ENCODE measurements around the gene CD274. TPM values are rescaled to one million over a fixed set of nuclear protein-coding genes. Genes with fewer than 3 reads are reported as not detected.

CD274 gene
- total RNA-seq, 1 donor from 2014 or later: 2.3 TPM

DNA sequence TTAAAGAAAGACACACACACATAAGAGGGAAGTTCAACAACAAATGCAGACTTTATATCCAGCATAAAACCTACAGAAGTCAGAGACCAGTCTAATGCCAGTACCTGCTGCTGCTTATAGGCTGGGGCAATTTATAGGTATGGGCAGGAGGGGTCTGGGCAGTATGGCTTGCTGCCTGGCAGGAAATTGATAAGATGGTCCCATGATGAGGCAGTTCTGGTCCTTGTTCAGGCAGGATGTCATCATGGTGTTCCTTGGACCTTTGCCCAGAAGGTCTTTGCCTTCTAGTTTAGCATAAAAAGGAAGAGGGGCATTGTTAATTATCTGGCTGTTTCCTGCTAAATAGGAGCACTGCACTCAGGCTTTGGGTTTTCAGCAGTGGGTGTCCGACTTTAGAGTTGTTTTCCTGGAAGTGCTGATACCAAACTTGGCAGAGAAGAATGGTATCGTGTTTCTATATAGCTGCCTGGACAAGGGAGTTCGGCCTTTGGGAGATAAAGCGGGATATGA is 49.6 kb downstream of the CD274 start:
- DNase-seq (ENCODE audit: low spot score): peak; percentile 32

DNA sequence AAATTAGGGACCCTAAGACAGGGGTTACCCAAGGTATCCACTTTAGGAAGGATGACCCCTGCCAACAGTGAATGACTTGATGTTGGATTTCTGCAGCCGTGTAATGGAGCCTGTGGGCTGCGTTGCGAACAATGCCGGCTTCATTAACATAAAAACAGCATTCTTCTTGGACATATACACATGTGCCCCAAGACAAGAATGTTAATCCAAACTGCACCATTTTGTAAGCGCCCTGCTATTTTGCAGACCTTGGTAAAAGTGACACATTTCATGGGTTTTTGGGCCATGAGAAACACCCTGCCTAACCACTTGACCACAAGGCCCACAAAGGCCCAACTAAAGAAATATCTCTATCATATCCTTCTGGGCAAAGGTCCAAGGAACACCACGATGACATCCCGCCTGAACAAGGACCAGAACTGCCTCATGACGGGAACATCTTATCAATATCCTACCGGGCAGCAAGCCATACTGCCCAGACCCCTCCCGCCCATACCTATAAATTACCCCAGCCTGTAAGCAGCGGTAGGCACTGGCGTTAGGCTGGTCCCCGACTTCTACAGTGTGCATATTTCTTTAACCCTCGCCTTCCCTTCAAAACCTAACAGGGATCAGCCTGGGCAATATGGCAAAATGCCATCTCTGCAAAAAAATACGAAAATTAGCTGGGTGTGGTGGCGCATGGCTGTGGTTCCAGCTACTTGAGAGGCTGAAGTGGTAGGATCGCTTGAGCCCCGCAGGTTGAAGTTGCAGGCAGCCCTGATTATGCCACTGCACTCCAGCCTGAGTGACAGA is 50.3 kb downstream of the CD274 start:
- peak; percentile 28 for DNase-seq (ENCODE audit: low spot score)

- DNase-seq (ENCODE audit: low spot score): no peak
Observed at GRCh38 chr9:5502553-5502952, 52.2 kb downstream of the CD274 start.

DNA sequence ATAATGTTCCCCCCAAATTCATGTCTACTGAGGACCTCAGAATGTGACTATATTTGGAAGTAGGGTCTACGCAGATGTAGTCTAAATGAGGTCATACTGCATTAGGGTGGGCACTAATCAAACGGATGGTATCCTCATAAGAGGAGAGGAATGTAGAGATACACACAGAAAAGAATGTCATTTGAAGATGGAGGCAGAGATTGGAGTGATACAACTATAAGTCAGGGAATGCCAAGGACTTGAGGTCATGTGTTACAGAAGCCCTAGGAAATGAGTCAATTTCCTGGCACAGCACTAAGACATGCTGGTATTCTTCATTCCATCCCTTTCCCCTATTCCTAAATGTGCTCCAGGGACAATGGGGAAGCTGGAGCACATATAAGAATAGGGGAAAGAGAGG is 59.2 kb downstream of the CD274 start:
- DNase-seq (ENCODE audit: low spot score): no peak

DNA sequence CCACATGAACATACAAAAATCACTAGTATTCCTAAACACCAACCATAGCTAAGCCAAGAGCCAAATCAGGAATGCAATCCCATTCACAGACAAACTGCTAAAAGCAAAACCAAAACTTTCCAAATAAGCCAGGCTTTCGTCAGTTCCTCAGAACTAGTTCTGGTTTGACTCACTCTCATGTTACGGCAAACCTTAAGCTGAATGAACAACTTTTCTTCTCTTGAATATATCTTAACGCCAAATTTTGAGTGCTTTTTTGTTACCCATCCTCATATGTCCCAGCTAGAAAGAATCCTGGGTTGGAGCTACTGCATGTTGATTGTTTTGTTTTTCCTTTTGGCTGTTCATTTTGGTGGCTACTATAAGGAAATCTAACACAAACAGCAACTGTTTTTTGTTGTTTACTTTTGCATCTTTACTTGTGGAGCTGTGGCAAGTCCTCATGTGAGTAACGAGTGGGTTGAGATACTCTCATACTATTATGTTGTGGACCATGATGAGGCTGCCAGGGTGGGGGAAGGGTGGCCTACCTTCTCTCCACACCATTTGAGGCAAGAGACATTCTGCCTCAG is 60.1 kb downstream of the CD274 start, which contains the start of gene PDCD1LG2:
PDCD1LG2 (plus strand) TSS at position 172 of the 572 bp plus-strand sequence. CDS start 12,016 bp downstream, outside the sequence.
- no peak for DNase-seq (ENCODE audit: low spot score)

DNA sequence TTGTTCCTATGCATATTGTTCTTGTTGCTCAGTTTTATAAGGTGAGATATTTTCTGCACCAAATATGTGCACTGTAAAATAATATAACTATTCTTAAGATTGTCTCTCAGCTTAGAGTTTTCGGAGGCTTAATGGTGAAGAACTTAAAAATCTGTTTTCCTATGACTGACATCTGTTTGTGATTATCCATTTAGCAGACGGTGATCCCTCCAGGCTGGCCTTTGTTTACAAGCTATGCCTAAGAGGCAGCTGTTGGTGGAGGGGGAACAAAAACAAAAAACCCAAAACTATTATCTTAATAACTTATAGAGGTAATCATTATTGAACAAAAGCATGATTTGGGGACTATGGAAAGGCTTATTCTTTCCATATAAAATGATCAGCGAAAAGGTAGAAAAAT is 60.6 kb downstream of the CD274 start:
- no peak for DNase-seq (ENCODE audit: low spot score)

- DNase-seq (ENCODE audit: low spot score): no peak
Observed at GRCh38 chr9:5511476-5511875, 61.1 kb downstream of the CD274 start.

- no peak for DNase-seq (ENCODE audit: low spot score)
Observed at GRCh38 chr9:5511935-5512580, 61.7 kb downstream of the CD274 start.

GRCh38 chr9:5512658-5513452 is 62.5 kb downstream of the CD274 start:
- no peak for DNase-seq (ENCODE audit: low spot score)

- no peak for DNase-seq (ENCODE audit: low spot score)
Observed at GRCh38 chr9:5513966-5514616, 63.7 kb downstream of the CD274 start.

GRCh38 chr9:5514617-5515260 is 64.4 kb downstream of the CD274 start:
- DNase-seq (ENCODE audit: low spot score): no peak

DNA sequence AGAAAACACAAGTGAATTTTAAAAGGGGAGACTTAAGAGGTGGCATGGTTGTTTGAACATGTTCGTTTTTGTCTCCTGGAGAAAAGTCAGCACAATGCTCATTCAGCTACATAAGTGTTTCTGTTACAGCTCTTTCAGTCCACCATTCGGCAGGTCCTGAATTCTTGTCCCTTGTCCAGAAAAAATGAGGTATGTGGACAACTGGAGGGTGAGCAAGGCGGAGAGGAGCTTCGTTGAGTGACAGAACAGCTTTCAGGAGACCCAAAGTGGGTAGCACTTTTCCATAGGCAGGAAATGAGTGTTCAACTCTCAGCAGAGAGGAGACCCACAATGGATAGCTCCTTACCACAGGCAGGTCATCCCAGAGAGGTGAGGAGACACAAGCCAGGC is 64.9 kb downstream of the CD274 start:
- DNase-seq (ENCODE audit: low spot score): no peak

DNA sequence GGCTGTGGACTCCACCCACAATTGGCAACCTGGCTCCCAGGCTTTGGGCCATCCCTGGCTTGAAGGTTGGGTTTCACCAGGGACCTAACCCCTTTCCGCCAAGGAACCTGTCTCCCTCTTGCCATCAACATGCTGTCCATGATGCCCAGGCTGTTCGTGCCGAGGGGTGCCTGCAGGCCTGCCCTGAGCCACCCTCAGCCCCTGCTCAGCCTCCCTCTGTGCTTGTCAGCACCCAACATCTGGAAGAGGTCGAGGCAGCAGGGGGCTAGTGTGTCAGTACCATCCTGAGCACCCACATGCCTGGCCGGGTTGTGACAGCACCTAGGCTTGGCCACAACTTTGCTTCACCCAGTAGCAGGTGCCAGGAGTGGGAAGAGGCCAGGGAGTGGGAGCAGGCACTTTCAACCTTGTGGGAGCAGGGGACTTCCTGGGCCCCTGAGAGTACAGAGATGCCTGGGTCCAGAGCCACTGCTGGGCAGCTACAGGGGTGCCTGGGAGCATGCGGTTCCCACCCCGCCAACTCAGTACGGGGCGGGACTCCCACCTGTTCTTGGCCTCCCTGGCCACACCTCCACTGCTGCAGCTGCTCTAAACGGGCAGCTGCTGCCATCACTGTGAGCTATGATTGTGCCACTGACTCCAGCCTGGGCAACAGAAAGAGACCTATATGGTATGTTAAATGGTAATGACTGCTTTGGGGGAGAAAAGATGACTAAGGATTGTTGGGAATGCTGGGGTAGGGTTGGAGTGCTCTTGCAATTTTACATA is 66.3 kb downstream of the CD274 start:
- DNase-seq (ENCODE audit: low spot score): no peak

DNA sequence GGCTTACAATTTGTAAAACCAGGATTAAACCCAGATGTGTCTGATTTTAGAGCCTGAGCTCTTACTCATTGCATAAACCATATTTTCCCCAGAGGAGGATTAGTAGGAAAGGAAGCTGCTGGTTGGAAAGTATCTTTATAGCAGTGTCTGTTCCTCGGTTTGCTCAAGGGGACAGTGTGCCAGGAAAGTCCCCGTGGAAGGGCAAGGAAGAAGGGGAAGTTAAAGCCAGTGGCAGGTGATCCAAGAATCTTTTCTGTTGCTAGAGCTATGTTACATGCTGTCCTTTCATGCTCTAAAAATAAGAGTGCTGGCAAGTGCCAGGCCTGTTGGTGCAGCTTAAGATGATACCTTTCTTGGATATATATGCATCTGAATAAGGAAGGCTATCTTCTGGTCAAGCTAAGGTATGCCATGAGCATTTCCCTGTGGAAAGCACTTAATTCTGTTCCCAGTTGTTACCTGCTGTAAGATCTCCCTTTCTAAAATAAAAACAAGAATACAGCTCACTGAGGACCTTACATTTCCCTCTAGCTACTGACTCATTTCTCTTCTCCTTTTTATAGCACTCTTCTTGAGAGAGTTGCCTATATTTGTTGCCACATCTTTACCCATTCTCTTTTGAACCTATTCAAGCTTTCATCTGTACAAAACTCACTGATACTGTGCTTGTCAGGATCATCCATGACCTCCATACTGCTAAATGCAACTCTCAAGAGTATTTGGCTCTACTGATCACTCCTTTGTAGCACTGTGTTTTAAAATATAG is 68.0 kb downstream of the CD274 start:
- DNase-seq (ENCODE audit: low spot score): no peak

DNA sequence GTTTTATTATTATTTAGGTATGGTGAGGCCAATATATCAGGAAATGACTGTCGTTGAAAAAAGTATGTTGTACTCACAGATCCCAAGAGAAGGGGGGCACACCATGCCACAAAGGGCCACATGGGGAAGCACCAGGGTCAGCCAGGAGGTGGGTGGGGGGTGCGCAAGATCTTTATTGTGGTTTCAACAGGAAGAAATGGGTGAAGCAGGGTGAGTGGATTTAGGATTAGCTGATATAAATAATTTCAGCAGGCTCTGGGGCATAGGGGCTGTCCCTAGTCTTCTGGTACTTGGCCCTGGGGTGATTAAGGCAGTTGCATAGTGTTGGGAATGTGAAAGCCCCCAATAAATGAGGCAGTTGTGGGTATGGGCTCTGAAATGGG is 68.6 kb downstream of the CD274 start:
- no peak for DNase-seq (ENCODE audit: low spot score)

Data from mucosa of gallbladder (tissue), 1 donor.